GM18870 (cell line): Measurements from ENCODE around the gene CCDC197.
A peak's percentile ranks its signal among the peaks of the same experiment; 100 is the strongest.

Experiments used
- ATAC-seq: cut with Tn5 transposase; IDR thresholded peaks from one replicate; pipeline ENCODE4 v1.9.1; 2021; ENCODE audit warnings: moderate library complexity; ENCODE audit not compliant: unreplicated experiment

CCDC197 gene

DNA sequence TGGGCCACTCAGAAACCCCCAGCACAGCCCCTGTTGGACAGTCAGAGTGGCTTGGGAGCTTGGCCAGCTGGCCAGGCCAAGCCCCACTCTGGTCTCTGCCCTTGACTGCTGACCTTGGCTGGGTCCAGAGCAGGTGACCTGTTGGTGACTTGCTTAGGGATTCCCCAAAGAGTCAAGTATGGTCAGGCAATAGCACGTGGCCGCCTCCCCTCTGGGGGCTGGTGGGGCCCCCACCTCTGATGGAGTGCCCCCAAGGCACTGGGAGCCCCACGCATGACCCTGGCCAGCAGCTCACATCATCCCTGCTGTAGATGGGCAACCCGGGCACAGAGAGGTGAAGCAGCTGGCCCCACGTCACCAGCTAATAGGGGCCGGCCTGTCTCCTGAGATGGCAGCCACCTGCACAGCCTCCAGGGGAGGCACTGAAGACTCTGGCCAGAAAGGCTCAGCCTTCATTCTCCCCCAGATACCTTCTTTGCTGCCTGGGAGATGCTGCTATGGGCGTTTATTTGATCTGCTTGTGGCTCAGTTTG is 1.8 kb downstream of the CCDC197 start:
- ATAC-seq: no peak

DNA sequence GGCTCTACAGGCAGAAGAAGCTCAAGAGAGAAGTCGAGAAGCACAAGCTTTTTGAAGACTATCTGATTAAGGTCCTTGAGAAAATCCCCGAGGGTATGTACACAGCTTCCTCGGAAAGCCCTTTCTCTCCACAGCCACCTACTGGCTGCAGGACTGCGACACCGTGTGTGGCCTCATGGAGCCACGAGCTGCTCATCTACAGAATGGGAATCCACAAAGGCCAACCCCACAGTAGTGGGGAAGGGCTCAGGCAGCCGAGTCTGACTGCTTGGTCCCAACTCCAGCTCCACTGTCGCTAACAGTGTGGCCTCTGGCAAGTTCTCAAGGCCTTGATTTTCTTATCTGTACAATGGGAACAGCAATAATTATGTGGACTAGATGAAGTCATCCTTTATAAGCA is 2.5 kb downstream of the CCDC197 start:
- ATAC-seq: no peak

DNA sequence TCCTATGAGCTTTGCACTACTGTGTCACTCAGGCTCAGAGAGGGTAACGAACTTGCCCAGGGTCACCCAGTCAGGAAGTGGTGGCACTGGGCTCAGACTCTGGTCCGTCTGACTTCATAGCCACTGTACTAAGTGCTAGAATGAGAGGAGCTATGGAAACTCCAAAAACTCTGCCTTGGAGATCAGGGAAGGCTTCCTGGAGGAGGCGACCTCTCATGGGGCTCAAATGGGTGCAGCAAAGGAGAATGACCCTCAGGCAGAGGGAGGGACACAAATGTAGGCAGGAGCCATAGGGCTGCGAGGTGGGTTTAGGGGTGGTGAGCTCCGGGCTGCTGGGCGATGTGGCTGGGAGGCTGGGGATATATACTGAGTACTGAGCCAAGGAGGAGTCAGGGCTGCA is 3.2 kb downstream of the CCDC197 start:
- ATAC-seq: no peak

DNA sequence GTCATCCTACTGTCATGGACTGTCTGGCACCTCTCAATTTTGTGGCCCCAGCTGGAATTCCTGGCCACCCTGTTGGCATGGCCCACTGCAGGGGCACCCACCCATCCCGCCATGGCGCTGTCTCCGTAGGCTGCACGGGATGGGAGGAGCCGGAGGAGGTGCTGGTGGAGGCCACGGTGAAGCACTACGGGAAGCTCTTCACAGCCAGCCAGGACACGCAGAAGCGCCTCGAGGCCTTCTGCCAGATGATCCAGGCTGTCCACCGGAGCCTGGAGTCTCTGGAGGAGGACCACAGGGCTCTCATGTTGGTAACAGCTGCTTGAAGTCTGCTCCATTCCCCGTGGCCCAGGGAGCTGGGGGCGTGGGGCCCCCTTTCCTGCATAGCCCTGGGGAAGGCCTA is 3.9 kb downstream of the CCDC197 start:
- no peak for ATAC-seq

DNA sequence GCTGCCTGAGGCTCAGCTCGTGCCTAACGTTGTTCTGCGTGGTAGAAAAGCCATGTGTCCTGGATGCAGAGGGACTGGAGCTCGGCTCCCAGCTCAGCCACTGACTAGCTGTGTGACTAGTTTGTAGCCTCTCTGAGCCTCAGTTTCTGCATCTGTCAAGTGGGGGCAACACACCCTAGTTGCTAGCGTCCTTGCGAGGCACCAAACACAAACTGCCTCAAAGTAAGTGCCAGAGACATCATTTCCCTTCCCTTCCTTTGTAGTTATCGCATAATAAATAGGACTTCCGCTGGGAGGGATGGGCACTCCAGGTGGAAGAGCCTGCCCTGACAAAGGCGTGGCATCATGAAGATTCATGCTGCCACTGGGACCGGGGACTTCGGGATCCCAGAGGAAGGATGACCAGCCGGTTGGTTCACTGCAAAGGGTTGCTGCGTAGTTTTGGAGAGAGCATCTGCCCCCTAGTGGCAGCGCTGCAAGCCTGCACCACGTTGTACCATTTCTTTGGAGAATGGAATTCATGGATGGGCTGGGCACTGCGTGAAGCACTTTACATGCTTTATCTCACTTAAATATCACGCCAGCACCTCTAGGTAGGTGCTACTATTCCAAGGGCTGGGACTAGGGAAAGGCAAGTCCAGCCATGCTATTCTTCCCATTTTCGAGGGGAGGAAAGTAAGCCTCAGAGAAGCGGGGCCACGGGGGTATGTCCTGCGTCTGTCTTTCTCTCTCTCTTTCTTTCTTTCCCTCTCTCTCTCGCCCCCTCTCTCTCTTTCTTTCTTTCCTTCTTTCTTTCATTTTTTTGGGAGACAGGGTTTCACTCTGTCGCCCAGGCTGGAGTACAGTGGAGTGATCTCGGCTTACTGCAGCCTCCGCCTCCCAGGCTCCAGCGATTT is 4.6 kb downstream of the CCDC197 start:
- no peak for ATAC-seq

DNA sequence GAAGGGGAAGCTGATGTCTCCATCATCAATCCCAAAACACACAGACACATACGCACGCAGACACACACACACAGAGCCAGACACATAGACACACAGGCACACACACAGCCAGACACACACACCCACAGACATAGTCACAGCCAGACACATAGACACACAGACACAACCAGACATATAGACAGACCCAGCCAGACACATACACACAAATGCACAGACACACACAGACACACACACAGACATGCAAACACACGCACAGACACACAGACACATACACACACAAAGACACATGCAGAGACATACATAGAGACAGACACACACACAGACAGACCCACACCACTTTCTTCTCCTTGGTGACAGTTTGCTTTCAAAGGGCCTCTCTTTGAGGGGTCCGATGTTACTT is 6.3 kb downstream of the CCDC197 start:
- no peak for ATAC-seq

DNA sequence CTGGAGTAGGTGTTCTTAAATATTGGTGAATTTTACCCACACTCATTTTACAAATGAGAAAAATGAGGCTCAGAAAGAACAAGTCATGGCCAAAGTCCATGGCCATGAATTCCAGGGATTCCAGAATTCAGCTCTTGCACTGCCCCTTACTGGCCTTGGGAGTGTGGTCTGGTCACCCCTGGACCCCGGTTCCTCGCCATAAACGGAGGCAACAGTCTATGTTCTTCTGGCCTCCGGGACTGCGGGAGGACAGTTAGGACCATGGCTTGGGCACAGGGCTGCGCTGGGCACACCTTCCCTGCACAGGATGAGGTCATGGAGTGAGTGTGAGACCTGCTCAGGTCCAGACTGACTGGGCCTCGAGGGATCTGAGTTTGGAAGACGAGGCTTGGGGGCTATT is 6.9 kb downstream of the CCDC197 start:
- no peak for ATAC-seq

DNA sequence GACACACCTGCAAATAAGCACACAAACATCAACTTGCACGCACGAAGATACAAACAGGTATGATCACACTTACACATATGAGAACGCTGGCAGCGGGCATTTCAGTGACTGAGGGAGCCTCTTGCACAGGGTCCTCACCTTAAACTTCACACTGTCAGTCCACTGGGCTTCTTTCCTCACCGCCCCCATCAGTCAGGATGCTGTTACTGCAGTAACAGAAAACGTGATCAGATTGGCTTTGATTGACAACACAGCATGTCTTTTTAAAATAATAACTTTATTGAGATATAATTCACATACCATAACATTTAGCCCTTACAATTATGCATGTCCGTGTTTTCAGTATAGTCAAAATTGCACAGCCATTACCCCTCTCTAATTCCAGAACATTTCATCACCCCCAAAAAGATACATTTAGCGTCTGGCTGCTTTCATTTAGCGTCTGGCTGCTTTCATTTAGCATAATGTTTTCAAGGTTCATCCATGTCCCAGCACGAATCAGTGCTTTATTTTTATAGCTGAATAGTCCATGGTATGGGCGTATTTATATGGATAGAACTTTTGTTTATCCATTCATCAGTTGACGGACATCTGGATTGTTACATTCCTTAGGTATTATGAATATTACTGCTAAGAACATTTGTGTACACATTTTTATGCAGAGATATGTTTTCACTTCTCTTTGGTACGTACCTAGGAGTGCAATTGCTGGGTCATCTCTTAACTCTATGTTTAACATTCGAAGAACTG is 8.4 kb downstream of the CCDC197 start:
- ATAC-seq: no peak

DNA sequence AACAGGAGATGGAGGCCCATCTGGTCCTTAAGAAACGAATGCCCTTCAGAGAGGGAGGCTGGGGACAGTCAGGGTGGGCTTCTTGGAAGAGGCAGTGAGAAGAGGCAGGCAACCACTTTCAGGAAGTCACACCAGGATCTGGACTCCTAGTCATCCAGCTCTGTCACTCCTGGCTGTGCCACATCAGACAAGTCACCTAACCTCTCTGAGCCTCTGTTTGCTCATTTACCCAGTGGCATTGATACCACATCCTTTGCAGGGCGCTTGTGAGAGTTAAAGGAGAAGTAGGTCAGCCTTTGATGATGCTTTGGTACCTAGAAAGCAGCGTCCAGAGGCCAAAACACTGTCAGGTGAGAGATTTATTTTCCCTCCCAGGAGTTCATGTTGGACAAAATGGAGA is 11.1 kb downstream of the CCDC197 start:
- ATAC-seq: no peak

DNA sequence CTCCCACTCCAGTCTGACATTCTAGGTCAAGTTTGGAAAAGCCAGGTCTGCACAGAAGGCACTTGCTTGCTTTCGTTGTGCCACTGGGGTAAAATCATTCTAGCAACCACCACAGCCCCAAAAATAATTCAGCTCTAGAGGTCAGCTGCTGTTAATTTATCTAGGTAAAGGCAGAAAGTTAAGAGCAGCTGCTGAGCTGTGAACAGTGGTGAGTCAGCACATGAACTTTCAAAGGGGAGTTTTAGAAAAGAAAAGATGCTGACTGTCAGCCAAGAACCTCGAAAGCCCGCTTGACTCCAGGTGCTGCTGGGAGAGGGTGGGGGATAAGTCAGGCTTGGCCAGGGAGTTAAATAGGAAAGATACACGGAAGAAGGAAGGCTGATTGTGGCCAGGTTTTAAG is 12.7 kb downstream of the CCDC197 start:
- peak; percentile 36 for ATAC-seq

DNA sequence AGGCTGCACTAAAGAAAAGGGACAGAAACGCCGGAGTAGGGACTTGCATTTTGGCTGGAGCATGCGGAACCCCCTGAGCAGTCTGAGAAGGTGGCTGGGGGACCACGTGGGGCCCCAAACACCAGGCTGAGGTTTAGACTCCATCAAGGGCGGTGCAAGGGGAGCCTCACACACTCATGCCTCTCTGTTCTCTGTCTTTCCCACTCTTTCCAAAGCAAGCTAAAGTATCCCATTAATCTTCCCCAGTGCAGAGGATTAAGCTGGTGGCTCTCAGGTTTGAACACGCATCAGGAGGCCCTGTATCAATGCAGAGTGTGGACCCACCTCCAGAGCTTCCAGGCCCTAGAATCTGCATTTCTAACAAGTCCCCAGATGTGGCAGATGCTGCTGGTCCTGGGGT is 13.5 kb downstream of the CCDC197 start:
- no peak for ATAC-seq

DNA sequence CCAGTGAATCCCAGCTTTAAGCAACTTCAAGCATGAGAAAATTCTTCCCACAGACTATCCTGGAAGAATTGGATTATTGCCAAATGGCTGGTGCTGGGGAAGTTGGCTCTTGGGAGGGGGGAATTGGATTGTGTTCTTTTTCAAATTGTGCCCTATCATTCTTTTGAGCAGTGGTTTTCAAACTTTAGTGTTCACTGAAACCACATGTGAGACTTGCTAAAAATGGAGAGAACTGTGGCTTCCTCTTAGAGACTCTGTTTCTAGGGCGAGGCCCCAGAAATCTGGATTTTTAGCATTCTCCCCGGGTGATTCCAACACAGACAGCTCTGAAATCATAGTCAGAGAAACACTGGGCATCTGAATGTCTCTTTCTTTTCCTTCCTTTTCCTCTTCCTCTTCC is 14.7 kb downstream of the CCDC197 start:
- no peak for ATAC-seq

DNA sequence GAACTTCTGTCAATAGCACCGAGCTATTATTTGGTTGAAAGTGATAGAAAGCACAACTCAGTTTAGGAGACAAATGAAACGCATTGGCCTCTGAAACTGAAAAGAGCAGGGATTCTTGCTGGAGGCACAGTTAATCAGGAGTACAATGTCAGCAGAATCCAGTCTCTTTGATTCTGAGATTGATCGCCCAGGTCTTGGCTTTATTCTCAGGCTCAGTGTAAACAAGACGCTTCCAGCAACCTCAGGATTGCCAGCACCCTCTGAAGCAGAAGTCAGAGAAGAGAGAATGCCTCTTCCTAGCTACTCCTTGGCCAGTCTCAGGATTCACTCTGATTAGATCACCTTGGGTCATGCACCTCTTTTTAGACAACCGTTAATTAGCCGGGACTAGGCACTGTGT is 17.3 kb downstream of the CCDC197 start:
- no peak for ATAC-seq

DNA sequence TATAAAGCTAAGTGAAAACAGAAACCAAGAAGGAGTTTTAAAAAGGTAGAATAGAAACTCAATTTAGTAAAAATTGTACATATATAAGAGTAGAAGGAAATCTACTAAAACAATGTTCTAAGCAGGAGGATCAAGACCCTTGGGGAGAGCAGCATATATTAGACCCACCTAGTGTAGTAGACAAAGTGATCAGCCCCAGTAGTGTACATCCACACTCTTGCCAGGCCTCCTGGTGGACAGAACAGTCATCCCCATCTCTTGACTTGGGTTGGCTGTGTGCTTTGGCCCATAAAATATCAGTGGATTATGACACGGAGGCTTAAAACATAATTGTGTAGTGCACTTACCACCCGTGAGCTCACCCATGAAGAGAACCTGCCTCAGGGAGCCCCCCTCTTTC is 18.1 kb downstream of the CCDC197 start:
- no peak for ATAC-seq

DNA sequence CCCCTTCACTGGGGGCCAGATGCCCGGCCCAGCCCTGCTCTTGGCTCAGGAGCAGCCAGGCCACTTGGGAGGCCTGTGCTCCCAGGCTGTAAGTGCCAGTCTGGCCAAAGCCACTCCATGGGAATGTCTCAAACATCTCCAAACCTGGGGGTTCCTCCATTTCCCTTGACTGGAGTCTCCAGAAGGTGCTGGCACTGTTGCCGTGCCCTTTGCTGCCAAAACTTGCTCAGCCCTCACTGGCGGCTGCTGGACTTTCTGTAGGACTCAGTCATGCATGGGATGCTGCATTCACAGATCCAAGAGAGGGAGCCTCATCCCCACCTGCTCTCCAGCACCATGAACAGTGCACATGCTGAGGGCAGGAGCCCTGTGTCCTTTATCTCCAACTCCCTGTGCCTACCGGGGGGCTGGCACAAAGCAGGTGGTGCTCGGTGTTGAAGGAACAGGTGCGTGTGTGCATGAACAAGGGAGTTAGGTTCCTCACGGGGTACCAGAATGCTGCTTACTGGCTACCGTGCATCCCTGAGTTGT is 19.4 kb downstream of the CCDC197 start:
- no peak for ATAC-seq

DNA sequence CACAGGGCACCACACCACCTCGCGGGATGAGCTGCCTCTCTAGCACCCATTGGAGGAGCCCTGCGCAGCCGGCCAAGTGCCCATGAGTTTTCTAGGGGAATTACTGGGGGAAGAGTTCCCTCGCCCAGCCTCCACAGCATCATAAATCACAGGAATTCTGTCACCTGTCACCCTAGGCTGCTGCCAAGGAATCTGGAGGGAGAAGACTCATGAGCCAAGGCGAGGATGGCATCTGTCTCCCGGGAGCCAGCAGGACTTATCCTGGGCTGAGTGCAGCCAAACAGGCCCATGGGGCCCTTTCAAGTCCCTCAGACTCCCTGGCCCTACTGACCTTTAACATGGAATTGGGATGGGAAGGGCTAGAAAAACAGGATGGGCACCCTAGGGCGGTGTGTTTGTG is 21.2 kb downstream of the CCDC197 start:
- ATAC-seq: no peak

DNA sequence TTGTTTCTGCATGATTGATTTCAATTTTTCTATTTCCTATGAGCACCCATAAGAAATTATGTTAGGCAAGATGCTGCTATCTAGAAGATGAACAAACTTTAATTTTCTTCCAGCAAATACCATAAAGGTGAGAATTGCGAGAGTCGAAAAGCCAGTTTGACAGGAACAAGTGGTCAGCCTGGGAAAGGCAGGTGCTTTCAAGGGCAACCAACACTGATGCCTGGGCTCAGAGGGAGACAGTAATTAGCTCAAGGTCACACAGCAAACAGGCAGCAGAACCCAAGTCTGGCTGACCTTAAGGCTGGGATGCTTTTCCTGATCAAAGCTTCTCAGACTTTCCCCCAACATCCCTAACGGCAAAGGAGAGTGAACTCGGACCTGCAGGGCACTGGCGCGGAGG is 22.2 kb downstream of the CCDC197 start:
- ATAC-seq: no peak

DNA sequence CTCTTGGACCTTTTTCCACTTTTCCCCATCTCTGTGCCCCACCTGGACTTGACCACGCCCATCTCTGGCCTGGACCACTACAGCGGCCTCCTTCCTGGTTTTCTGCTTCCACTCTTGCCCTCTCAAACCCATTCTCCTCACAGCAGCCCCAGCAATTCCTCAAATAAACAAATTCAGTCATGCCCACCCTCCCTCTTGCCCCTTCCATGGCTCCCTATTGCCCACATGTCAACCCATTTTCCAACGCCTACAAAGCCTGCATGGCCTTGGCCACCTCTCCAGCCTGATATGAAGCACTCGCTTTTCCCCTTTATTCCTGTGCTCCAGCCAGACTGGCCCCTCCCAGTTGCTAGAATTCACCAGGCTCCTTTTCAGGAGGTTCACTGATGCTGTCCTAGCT is 23.2 kb downstream of the CCDC197 start:
- no peak for ATAC-seq

DNA sequence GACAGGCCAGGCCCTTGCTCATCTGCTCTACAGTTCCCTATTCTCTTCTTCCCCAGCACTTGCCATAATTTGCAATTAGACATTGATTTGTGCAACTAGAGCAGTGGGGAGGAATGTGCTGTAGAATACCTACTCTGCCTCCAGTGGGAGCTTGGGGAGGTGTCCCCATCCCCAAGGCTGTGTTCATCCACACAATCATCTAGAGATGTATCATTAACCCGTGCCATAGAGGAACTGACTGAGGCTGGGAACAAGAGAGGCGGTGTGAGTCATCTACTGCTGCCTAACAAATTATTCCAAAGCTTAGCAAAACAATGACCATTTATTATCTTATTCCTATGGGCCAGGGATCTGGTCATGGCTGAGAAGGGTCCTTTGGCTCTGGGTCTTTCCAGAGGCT is 23.9 kb downstream of the CCDC197 start:
- ATAC-seq: no peak

DNA sequence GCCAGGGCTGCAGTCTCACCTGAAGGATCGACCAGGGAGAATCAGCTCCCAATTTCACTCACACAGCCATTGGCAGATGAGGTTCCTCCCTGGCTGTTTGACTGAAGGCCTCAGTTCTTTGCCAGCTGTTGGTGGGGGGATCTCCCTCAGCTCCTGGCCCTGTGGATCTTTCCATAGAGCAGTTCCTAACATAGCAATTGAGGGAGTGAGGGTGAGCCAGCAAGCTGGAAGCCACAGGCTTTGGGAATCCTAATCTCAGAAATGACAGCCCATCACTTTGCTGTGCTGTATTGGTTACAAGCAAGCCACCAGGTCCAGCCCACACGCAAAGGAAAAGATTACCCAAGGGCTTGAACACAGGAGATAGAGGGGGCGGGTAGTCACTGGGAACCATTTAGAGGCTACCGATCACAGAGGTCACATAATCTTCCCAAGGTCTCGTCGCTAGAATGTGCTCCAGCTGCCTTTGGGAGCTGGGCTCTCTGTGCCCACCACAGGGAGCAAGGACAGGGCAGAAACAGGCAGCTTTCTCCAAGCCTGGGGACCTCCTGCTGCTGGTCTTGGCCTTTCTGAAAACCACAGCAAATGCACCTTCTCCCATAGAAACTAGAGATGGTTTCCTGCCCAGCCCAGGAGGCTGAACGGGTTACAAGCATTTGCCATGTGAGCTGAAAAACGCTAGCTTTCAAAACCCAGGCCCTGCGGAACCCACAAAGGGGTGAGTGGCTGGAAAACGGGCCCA is 24.5 kb downstream of the CCDC197 start:
- ATAC-seq: no peak
